MM.1S (cell line): ENCODE measurements around the gene GHRL.

ENCODE experiments used
- DNase-seq: peaks from one replicate; pipeline ENCODE4 v3.0.0-alpha.2; 2015
- H2AFZ ChIP-seq: fragments of 300-600 bp; sonication (generic); 2 replicates; pipeline ENCODE4 v1.6.0; 2016; ENCODE audit warnings: antibody characterized with exemption, low read length
- H3F3A ChIP-seq: fragments of 300-600 bp; sonication (generic); 2 replicates; pipeline ENCODE4 v1.6.1; 2016; ENCODE audit warnings: mild to moderate bottlenecking, antibody characterized with exemption, low read length, moderate library complexity, mixed read lengths; ENCODE audit not compliant: insufficient read depth
- H3K27ac ChIP-seq: fragments of 300-600 bp; sonication (generic); 2 replicates; pipeline ENCODE4 v1.5.1; 2016; ENCODE audit warnings: mild to moderate bottlenecking, low read length
- H3K27me3 ChIP-seq: fragments of 300-600 bp; sonication (generic); replicated peaks from 2 replicates; pipeline ENCODE4 v1.6.0; 2016; ENCODE audit warnings: low read length; ENCODE audit not compliant: insufficient read depth
- H3K36me3 ChIP-seq: fragments of 300-600 bp; sonication (generic); replicated peaks from 2 replicates; pipeline ENCODE4 v1.6.1; 2016; ENCODE audit warnings: mild to moderate bottlenecking, low read length, mixed read lengths; ENCODE audit not compliant: insufficient read depth
- H3K4me1 ChIP-seq: fragments of 300-600 bp; sonication (generic); 2 replicates; pipeline ENCODE4 v1.6.1; 2016; ENCODE audit warnings: low read length, mixed read lengths
- H3K4me2 ChIP-seq: fragments of 300-600 bp; sonication (generic); 2 replicates; pipeline ENCODE4 v1.6.0; 2016; ENCODE audit warnings: low read depth, low read length
- H3K4me3 ChIP-seq: fragments of 300-600 bp; sonication (generic); 2 replicates; pipeline ENCODE4 v1.5.1; 2016; ENCODE audit warnings: low read length, mixed read lengths
- H3K79me2 ChIP-seq: fragments of 300-600 bp; sonication (generic); 2 replicates; pipeline ENCODE4 v1.6.1; 2016; ENCODE audit warnings: mixed run types, low read length, mixed read lengths
- H3K9ac ChIP-seq: fragments of 300-600 bp; sonication (generic); 2 replicates; pipeline ENCODE4 v1.6.1; 2016; ENCODE audit warnings: low read length, mixed read lengths
- H3K9me2 ChIP-seq: fragments of 300-600 bp; sonication (generic); replicated peaks from 2 replicates; pipeline ENCODE4 v1.6.1; 2016; ENCODE audit warnings: mild to moderate bottlenecking, low read length, mixed read lengths; ENCODE audit not compliant: insufficient read depth
- H3K9me3 ChIP-seq: fragments of 300-600 bp; sonication (generic); replicated peaks from 2 replicates; pipeline ENCODE4 v1.6.1; 2016; ENCODE audit warnings: mild to moderate bottlenecking, low read length, mixed read lengths; ENCODE audit not compliant: insufficient read depth
- H4K20me1 ChIP-seq: fragments of 300-600 bp; sonication (generic); 2 replicates; pipeline ENCODE4 v1.6.1; 2016; ENCODE audit warnings: mild to moderate bottlenecking, low read length, moderate library complexity, mixed read lengths; ENCODE audit not compliant: insufficient read depth
- EZH2 ChIP-seq: fragments of 300-600 bp; sonication (generic); optimal IDR thresholded peaks from 2 replicates; pipeline ENCODE3; 2017; ENCODE audit warnings: low read depth, mild to moderate bottlenecking, antibody characterized with exemption, low read length, mixed read lengths
- EZH2phosphoT487 ChIP-seq: fragments of 300-600 bp; sonication (generic); IDR thresholded peaks from 2 replicates; pipeline ENCODE4 v1.6.1; 2018; ENCODE audit warnings: antibody characterized with exemption, low read length
- TF ChIP-seq, protein P1 (sequence below): fragments of 300-600 bp; sonication (generic); IDR thresholded peaks from 2 replicates; pipeline ENCODE4 v1.5.1; 2016; ENCODE audit warnings: antibody characterized with exemption, low read length, mixed read lengths

Gene GHRL

DNA sequence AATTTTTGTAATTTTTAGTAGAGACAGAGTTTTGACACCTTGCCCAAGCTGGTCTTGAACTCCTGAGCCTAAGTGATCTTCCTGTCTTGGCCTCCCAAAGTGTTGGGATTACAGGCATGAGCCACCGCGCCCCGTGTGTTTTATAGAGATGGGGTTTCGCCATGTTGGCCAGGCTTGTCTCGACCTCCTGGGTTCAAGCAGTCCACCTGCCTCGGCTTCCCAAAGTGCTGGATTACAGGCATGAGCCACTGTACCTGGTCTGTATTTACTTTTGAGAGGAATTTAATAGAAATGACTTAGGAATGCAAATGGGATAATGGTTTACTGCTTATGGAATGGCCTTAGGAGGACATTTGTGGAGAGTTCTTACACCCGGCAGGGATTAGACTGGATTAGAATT lies 33.7 kb downstream of the GHRL start:
- H2AFZ ChIP-seq: no peak overlapping the region
- H3K79me2 ChIP-seq: peaks cover 88% of the 10 kb centered on the region
- no peaks in the 10 kb centered on the region for H3K9me2 ChIP-seq
- no peaks in the 10 kb centered on the region for H3K27me3 ChIP-seq
- H3F3A ChIP-seq: no peaks in the 10 kb centered on the region
- H3K9me3 ChIP-seq: no peaks in the 10 kb centered on the region
- TF ChIP-seq EZH2: no peak
- TF ChIP-seq, protein P1, sequence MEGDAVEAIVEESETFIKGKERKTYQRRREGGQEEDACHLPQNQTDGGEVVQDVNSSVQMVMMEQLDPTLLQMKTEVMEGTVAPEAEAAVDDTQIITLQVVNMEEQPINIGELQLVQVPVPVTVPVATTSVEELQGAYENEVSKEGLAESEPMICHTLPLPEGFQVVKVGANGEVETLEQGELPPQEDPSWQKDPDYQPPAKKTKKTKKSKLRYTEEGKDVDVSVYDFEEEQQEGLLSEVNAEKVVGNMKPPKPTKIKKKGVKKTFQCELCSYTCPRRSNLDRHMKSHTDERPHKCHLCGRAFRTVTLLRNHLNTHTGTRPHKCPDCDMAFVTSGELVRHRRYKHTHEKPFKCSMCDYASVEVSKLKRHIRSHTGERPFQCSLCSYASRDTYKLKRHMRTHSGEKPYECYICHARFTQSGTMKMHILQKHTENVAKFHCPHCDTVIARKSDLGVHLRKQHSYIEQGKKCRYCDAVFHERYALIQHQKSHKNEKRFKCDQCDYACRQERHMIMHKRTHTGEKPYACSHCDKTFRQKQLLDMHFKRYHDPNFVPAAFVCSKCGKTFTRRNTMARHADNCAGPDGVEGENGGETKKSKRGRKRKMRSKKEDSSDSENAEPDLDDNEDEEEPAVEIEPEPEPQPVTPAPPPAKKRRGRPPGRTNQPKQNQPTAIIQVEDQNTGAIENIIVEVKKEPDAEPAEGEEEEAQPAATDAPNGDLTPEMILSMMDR: no peak
- no peak for TF ChIP-seq EZH2phosphoT487
- H3K9ac ChIP-seq: no peak overlapping the region
- H3K4me2 ChIP-seq: no peak overlapping the region
- no peak overlapping the region for H3K4me3 ChIP-seq
- peaks cover 7% of the 10 kb centered on the region; the same call in 1 of the 2 replicates for H3K36me3 ChIP-seq
- no peak for DNase-seq
- 0 out of 2 replicates have a peak, but pooled peaks cover 4% of the 10 kb centered on the region for H4K20me1 ChIP-seq
- no peaks in the 10 kb centered on the region for H3K4me1 ChIP-seq
- no peak overlapping the region for H3K27ac ChIP-seq

- Histone ChIP-seq H3K9me2 (no peaks in the 10 kb centered on the region), H3K27me3 (no peaks in the 10 kb centered on the region), H4K20me1 (0 out of 2 replicates have a peak, but pooled peaks cover 4% of the 10 kb centered on the region), H3K9me3 (no peaks in the 10 kb centered on the region), H3K36me3 (no peaks in the 10 kb centered on the region), H3F3A (no peaks in the 10 kb centered on the region), H3K4me2 (no peak overlapping the region), H2AFZ (no peak overlapping the region), H3K27ac (no peak overlapping the region), H3K79me2 (peaks cover 85% of the 10 kb centered on the region), H3K4me3 (no peak overlapping the region), H3K4me1 (no peaks in the 10 kb centered on the region), H3K9ac (no peak overlapping the region)
- TF ChIP-seq, protein P1: no peak
- TF ChIP-seq EZH2phosphoT487 (no peak), EZH2 (no peak)
- DNase-seq: no peak
These were observed 36.9 kb downstream of the GHRL start for GRCh38 chr3:10255835-10256234.

DNA sequence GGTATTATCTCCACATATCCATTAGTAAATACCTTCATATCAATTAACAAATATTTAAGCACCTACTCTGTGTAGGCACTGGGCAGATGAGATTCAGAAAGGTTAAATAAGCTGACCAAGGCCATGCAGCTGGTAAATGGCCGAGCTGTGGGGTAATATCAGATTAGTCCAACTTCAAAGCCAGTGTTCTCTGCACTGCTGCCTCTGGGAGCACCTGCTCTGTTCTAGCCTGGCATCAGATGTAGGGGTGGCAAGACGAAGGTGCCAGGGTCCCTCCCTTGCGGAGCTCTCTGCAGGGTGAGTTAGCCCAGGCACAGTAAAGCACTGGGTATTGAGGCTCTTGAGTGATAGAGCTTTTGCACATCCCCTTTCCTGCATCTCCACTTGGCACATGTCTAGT lies 39.0 kb downstream of the GHRL start:
- H3K79me2 ChIP-seq: peaks cover 85% of the 10 kb centered on the region
- DNase-seq: no peak
- H3K27ac ChIP-seq: no peak overlapping the region
- TF ChIP-seq, protein P1: no peak
- TF ChIP-seq EZH2 (no peak), EZH2phosphoT487 (no peak)
- 0 out of 2 replicates have a peak, but pooled peaks cover 3% of the 10 kb centered on the region for H3F3A ChIP-seq
- H3K4me3 ChIP-seq: no peak overlapping the region
- no peaks in the 10 kb centered on the region for H3K9me2 ChIP-seq
- no peaks in the 10 kb centered on the region for H3K27me3 ChIP-seq
- no peaks in the 10 kb centered on the region for H3K9me3 ChIP-seq
- peaks cover 13% of the 10 kb centered on the region for H3K4me1 ChIP-seq
- H4K20me1 ChIP-seq: no peaks in the 10 kb centered on the region; the same call in 1 of the 2 replicates
- H3K9ac ChIP-seq: no peak overlapping the region
- H3K36me3 ChIP-seq: no peaks in the 10 kb centered on the region
- H3K4me2 ChIP-seq: no peak overlapping the region
- no peak overlapping the region for H2AFZ ChIP-seq
